ENCODE results near the gene LSM8.

Gene LSM8

DNA sequence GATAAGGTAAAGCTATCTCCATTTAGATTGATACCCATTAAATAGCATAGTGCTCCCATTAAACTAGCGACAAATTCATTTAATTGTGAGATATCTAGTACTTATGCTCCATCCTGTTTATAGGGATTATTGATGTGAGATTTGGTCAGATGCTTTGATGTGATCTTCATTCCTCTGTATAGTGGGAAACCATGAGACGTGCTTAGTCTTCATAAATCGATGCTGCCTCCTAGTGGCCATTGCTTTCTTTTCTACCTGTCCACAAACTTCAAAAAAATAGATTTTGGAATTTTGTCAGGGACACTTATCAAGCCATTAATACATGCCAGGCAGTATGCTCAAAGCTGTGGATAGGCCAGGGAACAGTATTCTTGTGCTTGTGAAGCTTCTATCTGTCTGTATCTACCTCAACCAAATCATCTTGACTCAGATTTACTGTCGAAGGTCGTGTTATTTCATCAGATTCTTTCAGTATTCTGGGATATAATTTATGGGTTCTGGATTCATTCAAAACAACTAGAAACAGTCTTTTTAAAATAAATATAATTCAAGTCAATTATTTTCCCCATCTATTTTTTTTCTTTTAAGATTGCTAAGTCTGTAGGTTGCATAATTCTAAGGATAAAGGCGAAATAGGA lies 12.0 kb downstream of the LSM8 start:
- WGBS, 2 experiments: 17 to 56% methylated on average over 2 to 4 of the region's 6 CpGs
- Histone ChIP-seq H3K27me3 (ENCODE audit: control insufficient read depth, insufficient read depth, low read length, poor library complexity, severe bottlenecking) (no peaks in the 10 kb centered on the region), H3K9me3 (ENCODE audit: control insufficient read depth, low read length) (no peaks in the 10 kb centered on the region), H3K4me1 (ENCODE audit: control insufficient read depth, insufficient read depth, low read length) (no peaks in the 10 kb centered on the region), H3K27ac (ENCODE audit: insufficient read depth, low read depth, low read length, poor library complexity, severe bottlenecking) (no peak overlapping the region), H3K36me3 (ENCODE audit: control insufficient read depth, insufficient read depth, low read length) (no peaks in the 10 kb centered on the region), H3K4me3 (ENCODE audit: insufficient read depth, low read depth, low read length) (no peak overlapping the region)

DNA sequence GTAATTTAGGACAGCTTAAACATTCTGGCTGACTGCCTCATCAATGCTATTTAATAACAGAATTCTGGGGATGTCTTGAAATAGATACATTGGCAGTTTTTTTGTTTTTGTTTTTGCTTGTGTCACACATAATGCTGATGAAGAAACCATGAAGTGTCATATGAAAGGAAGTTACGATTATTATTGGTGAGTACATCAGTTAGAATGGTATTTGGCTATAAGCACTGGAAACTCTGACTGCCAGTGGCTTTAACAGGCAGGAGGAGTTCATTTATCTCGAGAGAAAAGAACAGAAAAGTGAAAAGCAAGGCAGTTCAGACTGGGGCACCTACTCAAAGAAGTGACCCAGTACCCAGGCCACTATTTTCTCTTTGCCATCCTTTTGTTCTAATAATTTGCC lies 18.1 kb downstream of the LSM8 start:
- H3K27ac ChIP-seq (ENCODE audit: insufficient read depth, low read depth, low read length, poor library complexity, severe bottlenecking): no peak overlapping the region

DNA sequence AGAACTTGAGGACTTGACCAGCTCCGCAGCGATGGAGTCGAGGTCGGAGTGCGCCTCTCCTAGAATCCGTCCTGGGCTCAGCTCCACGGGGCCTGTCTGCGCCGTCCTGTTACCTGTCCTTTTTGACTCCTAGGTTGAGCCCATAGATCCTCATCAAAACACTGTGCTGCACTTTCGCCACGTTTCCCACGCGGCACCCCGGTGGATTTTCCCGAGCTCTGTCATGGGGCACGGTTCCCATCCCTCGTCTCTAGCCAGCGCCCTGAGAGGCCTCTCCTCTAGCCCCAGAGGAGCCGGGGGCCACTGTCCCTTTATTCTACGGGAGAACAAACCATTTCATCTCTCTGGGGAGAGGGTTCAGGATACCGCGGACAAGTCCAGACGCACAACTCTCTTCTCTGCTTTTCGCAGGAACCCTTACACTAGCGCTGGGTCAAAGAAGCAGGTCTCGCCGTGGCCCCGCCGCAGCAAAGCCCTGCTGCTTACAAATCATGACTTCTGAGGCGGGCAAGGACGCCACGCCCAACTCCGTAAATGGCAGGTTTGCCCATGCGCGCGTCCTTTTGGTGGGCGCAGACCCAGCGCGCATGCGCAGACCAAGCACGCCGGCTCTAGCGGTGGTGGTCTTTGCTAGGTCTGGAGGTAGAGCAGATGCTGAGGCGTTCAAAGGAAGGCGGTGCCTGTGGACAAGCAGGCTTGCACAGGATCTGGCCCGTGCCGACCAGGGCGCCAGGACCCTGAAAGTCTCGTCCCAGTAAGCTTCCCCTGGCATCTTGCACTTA lies 30.3 kb downstream of the LSM8 start:
- H3K4me1 ChIP-seq (ENCODE audit: control insufficient read depth, insufficient read depth, low read length): no peaks in the 10 kb centered on the region
- no peaks in the 10 kb centered on the region for H3K36me3 ChIP-seq (ENCODE audit: control insufficient read depth, insufficient read depth, low read length)
- H3K27me3 ChIP-seq (ENCODE audit: control insufficient read depth, insufficient read depth, low read length, poor library complexity, severe bottlenecking): no peaks in the 10 kb centered on the region
- WGBS, 2 experiments: 94% methylated on average over 49 of the region's 49 CpGs
- H3K27ac ChIP-seq (ENCODE audit: insufficient read depth, low read depth, low read length, poor library complexity, severe bottlenecking): no peak overlapping the region
- no peak overlapping the region for H3K4me3 ChIP-seq (ENCODE audit: insufficient read depth, low read depth, low read length)
- H3K9me3 ChIP-seq (ENCODE audit: control insufficient read depth, low read length): no peaks in the 10 kb centered on the region

More for the DNA sequence above, 18.1 kb downstream of the LSM8 start:
- H3K9me3 ChIP-seq (ENCODE audit: control insufficient read depth, low read length): no peaks in the 10 kb centered on the region
- H3K4me1 ChIP-seq (ENCODE audit: control insufficient read depth, insufficient read depth, low read length): no peaks in the 10 kb centered on the region
- WGBS, 2 experiments: 84 to 90% methylated on average over 2 of the region's 2 CpGs
- no peak overlapping the region for H3K4me3 ChIP-seq (ENCODE audit: insufficient read depth, low read depth, low read length)
- no peaks in the 10 kb centered on the region for H3K36me3 ChIP-seq (ENCODE audit: control insufficient read depth, insufficient read depth, low read length)
- H3K27me3 ChIP-seq (ENCODE audit: control insufficient read depth, insufficient read depth, low read length, poor library complexity, severe bottlenecking): no peaks in the 10 kb centered on the region

DNA sequence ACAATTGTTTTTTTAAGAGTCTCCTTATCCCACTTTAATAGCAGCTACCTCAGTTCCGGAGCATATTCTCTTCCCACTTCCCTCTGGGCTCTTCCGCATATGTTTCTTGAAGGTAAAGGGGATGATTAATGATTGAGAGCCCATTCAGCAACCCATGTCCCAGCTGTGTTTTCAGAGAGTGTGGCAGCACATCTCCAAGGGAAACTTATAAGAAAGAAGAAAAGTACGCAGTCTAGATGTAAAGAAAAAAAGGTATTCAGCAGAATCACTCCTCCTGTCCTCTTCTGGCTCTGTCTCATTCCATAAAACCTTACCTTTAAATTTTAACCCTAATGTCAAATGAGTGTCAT lies 30.8 kb downstream of the LSM8 start:
- Histone ChIP-seq H3K27me3 (ENCODE audit: control insufficient read depth, insufficient read depth, low read length, poor library complexity, severe bottlenecking) (no peaks in the 10 kb centered on the region), H3K4me1 (ENCODE audit: control insufficient read depth, insufficient read depth, low read length) (no peaks in the 10 kb centered on the region), H3K36me3 (ENCODE audit: control insufficient read depth, insufficient read depth, low read length) (no peaks in the 10 kb centered on the region), H3K4me3 (ENCODE audit: insufficient read depth, low read depth, low read length) (no peak overlapping the region), H3K9me3 (ENCODE audit: control insufficient read depth, low read length) (no peaks in the 10 kb centered on the region), H3K27ac (ENCODE audit: insufficient read depth, low read depth, low read length, poor library complexity, severe bottlenecking) (no peak overlapping the region)
- WGBS, 2 experiments: 60 to 92% methylated on average over 1 to 2 of the region's 3 CpGs

DNA sequence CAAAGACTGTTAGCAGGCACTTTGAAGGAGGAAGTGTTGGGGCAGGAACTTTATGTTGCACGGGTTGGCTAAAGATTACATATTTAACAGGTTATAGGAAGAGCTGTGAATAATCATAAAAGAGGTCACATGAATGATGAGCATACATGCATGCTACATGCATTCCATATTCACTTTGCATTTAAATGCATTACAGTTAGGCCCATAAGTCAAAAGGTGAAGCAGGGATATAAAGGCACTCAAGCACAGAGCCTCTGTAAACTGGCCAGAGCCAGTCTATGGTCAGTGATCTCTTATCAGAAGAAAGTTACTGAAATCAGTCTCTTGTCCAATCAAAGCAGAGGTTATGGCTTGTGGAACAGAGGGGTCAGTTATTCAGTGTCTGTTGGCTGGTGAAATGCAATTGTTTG lies 33.3 kb downstream of the LSM8 start:
- WGBS, 2 experiments: 90 to 94% methylated on average over 1 of the region's 1 CpG
- no peaks in the 10 kb centered on the region for H3K36me3 ChIP-seq (ENCODE audit: control insufficient read depth, insufficient read depth, low read length)
- no peaks in the 10 kb centered on the region for H3K27me3 ChIP-seq (ENCODE audit: control insufficient read depth, insufficient read depth, low read length, poor library complexity, severe bottlenecking)
- no peak overlapping the region for H3K4me3 ChIP-seq (ENCODE audit: insufficient read depth, low read depth, low read length)
- H3K27ac ChIP-seq (ENCODE audit: insufficient read depth, low read depth, low read length, poor library complexity, severe bottlenecking): no peak overlapping the region
- H3K4me1 ChIP-seq (ENCODE audit: control insufficient read depth, insufficient read depth, low read length): no peaks in the 10 kb centered on the region
- H3K9me3 ChIP-seq (ENCODE audit: control insufficient read depth, low read length): no peaks in the 10 kb centered on the region

DNA sequence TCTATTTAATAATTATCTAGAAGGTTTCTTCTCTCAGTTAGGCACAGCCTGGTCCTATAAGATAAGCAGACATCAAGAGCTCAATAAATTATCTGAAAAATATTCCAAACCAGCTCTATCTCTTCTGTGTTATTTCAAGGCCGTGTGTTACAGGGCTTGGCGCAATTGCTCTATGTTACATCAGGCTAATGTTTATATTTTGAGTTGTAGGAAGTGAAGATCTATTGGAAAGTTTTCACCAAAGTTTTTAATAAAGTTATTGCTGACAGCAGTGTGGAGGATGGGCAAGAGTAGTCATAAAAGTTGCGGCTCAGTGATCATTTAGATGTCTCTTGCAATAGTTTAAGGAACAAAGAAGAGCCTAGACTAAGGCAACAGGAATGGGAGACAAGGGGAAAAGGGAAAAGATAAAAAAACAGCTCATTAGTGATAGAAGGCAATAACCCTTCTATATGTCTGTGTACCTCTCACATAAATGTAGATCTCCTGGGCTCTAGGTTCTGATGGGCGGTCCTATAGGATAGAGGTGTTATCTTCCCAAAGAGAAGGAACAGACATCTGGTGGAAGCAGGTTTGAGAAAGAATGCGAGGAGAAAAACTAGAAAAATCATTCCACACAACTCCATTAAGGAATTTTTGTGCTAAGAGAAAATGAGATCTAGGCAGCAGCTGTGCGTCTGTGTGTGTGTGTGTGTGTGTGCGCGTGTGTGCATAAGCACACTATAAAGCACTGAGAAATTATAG lies 34.6 kb downstream of the LSM8 start:
- H3K36me3 ChIP-seq (ENCODE audit: control insufficient read depth, insufficient read depth, low read length): no peaks in the 10 kb centered on the region
- no peaks in the 10 kb centered on the region for H3K9me3 ChIP-seq (ENCODE audit: control insufficient read depth, low read length)
- WGBS, 2 experiments: 84 to 89% methylated on average over 6 to 7 of the region's 8 CpGs
- no peaks in the 10 kb centered on the region for H3K4me1 ChIP-seq (ENCODE audit: control insufficient read depth, insufficient read depth, low read length)
- no peak overlapping the region for H3K4me3 ChIP-seq (ENCODE audit: insufficient read depth, low read depth, low read length)
- no peak overlapping the region for H3K27ac ChIP-seq (ENCODE audit: insufficient read depth, low read depth, low read length, poor library complexity, severe bottlenecking)
- no peaks in the 10 kb centered on the region for H3K27me3 ChIP-seq (ENCODE audit: control insufficient read depth, insufficient read depth, low read length, poor library complexity, severe bottlenecking)

DNA sequence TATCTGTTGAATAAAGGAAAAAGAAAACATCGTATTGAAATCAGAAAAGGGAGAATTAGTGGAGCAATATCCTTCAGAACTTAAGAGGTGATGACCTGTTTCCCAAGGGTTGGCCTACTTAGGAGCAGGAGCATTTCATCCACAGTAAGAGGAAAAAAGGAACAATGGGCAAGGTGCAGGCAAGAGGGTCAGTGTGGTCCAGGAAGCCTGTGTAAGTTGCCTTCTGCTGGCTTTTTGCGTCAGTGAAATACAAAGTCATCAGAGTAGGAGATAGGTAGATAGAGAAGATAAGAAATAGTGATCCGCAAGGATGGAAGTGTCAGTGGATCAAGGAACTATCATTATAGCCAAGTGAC lies 35.2 kb downstream of the LSM8 start:
- WGBS, 2 experiments: 92 to 96% methylated on average over 2 to 3 of the region's 3 CpGs
- Histone ChIP-seq H3K4me1 (ENCODE audit: control insufficient read depth, insufficient read depth, low read length) (no peaks in the 10 kb centered on the region), H3K27me3 (ENCODE audit: control insufficient read depth, insufficient read depth, low read length, poor library complexity, severe bottlenecking) (no peaks in the 10 kb centered on the region), H3K4me3 (ENCODE audit: insufficient read depth, low read depth, low read length) (no peak overlapping the region), H3K9me3 (ENCODE audit: control insufficient read depth, low read length) (no peaks in the 10 kb centered on the region), H3K27ac (ENCODE audit: insufficient read depth, low read depth, low read length, poor library complexity, severe bottlenecking) (no peak overlapping the region), H3K36me3 (ENCODE audit: control insufficient read depth, insufficient read depth, low read length) (no peaks in the 10 kb centered on the region)

DNA sequence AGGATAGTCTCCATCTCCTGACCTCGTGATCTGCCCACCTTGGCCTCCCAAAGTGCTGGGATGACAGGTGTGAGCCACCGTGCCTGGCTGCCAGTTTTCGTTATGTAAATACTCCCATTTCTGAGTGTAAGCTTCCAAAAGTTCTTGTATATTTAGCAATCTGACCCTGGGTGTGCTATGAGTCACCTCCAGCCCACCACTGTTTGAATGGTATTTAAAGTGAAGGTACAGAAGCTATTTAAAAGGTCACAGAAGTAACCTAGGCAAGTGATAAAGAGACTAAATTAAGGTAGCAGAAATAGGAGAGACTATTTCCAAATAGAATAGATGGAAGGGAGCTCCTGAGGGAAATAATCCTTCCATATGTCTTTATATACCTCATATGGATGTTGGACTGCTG lies 36.6 kb downstream of the LSM8 start:
- Histone ChIP-seq H3K4me3 (ENCODE audit: insufficient read depth, low read depth, low read length) (no peak overlapping the region), H3K27me3 (ENCODE audit: control insufficient read depth, insufficient read depth, low read length, poor library complexity, severe bottlenecking) (no peaks in the 10 kb centered on the region), H3K27ac (ENCODE audit: insufficient read depth, low read depth, low read length, poor library complexity, severe bottlenecking) (no peak overlapping the region), H3K36me3 (ENCODE audit: control insufficient read depth, insufficient read depth, low read length) (no peaks in the 10 kb centered on the region), H3K9me3 (ENCODE audit: control insufficient read depth, low read length) (no peaks in the 10 kb centered on the region), H3K4me1 (ENCODE audit: control insufficient read depth, insufficient read depth, low read length) (no peaks in the 10 kb centered on the region)
- 61 to 63% methylated on average over 3 of the region's 3 CpGs for WGBS, 2 experiments

DNA sequence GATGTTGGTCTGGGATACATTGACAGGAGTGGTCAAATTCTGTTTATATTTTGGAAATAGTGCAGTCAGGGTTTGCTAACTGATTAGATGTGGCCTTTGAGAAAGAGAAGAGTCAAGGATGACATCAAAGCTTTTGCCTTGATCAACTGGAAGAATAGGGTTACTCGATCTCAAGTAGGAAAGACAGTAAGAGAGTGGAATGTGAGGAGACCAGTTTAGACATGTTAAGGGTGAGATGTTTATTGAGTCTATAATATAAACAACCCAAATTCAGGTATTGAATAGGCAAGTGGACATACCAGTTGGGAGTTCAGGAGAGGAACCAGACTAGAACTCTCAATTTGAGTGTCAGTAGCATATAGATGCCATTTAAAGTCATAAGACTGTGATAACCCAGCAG lies 38.6 kb downstream of the LSM8 start:
- no peaks in the 10 kb centered on the region for H3K9me3 ChIP-seq (ENCODE audit: control insufficient read depth, low read length)
- H3K27ac ChIP-seq (ENCODE audit: insufficient read depth, low read depth, low read length, poor library complexity, severe bottlenecking): no peak overlapping the region
- no peaks in the 10 kb centered on the region for H3K36me3 ChIP-seq (ENCODE audit: control insufficient read depth, insufficient read depth, low read length)
- no peak overlapping the region for H3K4me3 ChIP-seq (ENCODE audit: insufficient read depth, low read depth, low read length)
- H3K4me1 ChIP-seq (ENCODE audit: control insufficient read depth, insufficient read depth, low read length): no peaks in the 10 kb centered on the region
- H3K27me3 ChIP-seq (ENCODE audit: control insufficient read depth, insufficient read depth, low read length, poor library complexity, severe bottlenecking): no peaks in the 10 kb centered on the region
- 95 to 100% methylated on average over 1 of the region's 1 CpG for WGBS, 2 experiments

DNA sequence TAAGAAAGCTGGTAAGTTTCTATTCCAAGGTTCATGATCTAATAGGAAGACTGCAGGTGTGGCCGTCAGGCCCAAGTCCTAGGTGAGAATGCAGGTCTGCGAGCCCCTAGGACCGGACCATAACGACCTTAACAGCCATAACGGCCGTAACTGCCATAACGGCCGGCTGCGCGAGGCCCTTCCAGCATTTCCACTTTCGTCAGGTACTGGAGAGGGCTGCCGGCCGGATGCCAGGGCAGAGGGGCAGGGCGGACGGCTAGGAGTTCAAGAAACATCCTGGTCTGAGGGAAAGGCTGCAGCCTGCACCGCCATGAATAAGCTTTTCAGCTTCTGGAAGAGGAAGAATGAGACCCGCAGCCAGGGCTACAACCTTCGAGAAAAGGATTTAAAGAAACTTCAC lies 40.6 kb downstream of the LSM8 start, which contains the start of gene ANKRD7:
Gene ANKRD7, plus strand, starts transcription at position 184 of the 400 bp plus-strand sequence. Its CDS starts 127 bp downstream, at position 311.
- WGBS, 2 experiments: 95% methylated on average over 18 of the region's 18 CpGs
- no peaks in the 10 kb centered on the region for H3K9me3 ChIP-seq (ENCODE audit: control insufficient read depth, low read length)
- no peak within 1 kb of the TSS for H3K4me3 ChIP-seq (ENCODE audit: insufficient read depth, low read depth, low read length)
- no peaks in the 10 kb centered on the region for H3K4me1 ChIP-seq (ENCODE audit: control insufficient read depth, insufficient read depth, low read length)
- no peaks in the 10 kb centered on the region for H3K36me3 ChIP-seq (ENCODE audit: control insufficient read depth, insufficient read depth, low read length)
- no peaks in the 10 kb centered on the region for H3K27me3 ChIP-seq (ENCODE audit: control insufficient read depth, insufficient read depth, low read length, poor library complexity, severe bottlenecking)
- H3K27ac ChIP-seq (ENCODE audit: insufficient read depth, low read depth, low read length, poor library complexity, severe bottlenecking): no peak within 1 kb of the TSS
